ENCODE results near the gene SPRTN.

Gene SPRTN

DNA sequence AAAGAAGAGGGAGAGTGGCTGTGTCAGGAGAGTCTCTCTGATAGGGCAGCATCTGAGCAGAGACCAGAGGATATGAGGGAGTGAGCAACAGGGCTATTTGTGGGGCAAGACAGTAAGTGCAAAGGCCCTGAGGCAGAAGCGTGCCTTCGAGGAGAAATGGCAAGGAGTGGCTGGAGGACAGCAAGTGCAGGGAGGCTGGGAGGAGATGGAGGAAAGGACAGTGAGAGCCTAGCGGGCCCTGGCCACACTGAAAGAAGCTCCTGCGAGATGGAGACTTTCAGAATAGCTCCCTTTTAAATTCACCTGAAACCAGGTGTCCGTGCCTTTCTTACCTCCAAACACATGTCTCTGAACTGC lies 25.7 kb upstream of the SPRTN start:
- Histone ChIP-seq H3K27ac (no peak overlapping the region), H3K4me3 (no peak overlapping the region), H3K36me3 (no peaks in the 10 kb centered on the region), H3K27me3 (no peaks in the 10 kb centered on the region), H3K4me1 (no peaks in the 10 kb centered on the region), H3K9me3 (no peaks in the 10 kb centered on the region)
- DNase-seq = no peak
- TF ChIP-seq, protein P1, sequence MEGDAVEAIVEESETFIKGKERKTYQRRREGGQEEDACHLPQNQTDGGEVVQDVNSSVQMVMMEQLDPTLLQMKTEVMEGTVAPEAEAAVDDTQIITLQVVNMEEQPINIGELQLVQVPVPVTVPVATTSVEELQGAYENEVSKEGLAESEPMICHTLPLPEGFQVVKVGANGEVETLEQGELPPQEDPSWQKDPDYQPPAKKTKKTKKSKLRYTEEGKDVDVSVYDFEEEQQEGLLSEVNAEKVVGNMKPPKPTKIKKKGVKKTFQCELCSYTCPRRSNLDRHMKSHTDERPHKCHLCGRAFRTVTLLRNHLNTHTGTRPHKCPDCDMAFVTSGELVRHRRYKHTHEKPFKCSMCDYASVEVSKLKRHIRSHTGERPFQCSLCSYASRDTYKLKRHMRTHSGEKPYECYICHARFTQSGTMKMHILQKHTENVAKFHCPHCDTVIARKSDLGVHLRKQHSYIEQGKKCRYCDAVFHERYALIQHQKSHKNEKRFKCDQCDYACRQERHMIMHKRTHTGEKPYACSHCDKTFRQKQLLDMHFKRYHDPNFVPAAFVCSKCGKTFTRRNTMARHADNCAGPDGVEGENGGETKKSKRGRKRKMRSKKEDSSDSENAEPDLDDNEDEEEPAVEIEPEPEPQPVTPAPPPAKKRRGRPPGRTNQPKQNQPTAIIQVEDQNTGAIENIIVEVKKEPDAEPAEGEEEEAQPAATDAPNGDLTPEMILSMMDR (IDR thresholded peaks at IDR 0.05) = no peak
- intact Hi-C loops (cut with DNase I; ENCODE audit: low total_unique reads) = no loop called here

DNA sequence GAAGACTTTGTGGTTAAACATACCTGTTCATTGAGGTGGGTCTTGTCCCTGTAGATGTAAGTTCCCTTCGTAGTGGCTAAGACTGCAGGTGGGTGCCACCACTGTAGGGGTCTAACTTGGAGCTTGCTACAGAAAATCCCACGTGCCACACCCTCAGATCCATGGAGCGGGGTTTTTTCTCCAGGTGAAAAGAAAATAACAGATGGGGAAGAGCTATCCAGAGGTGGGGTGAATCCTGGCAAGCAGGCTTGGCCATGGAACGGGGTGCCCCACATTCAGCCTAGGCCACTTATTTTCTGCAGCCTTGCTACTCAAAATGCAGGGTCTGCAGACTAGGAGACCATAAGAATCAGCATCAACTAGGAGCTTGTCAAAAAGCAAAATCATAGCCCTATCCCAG lies 24.4 kb upstream of the SPRTN start:
- no peaks in the 10 kb centered on the region for H3K36me3 ChIP-seq
- H3K27me3 ChIP-seq = no peaks in the 10 kb centered on the region
- H3K9me3 ChIP-seq = no peaks in the 10 kb centered on the region
- no peak overlapping the region for H3K27ac ChIP-seq
- no peak overlapping the region for H3K4me3 ChIP-seq
- H3K4me1 ChIP-seq = no peaks in the 10 kb centered on the region
- intact Hi-C loops (cut with DNase I; ENCODE audit: low total_unique reads) = no loop called here
- TF ChIP-seq, protein P1 (IDR thresholded peaks at IDR 0.05) = no peak
- DNase-seq = no peak

DNA sequence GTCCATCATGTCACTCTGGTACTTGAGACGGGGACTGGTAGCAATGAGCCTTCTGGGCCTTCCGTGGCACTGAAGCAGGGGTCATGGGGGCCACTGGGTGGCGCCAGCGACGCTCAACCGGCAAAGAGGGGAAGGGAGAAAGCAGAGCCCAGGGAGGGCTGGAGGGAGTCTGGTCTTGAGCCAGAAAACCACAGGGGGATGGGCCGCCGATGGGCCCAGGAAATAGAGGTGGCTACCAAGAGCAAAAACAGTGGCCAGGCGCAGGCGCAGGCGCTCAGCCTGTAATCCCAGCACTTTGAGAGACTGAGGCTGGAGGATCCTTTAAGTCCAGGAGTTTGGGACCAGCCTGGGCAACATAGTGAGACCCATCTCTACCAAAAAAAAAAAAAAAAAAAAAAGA lies 22.2 kb upstream of the SPRTN start:
- intact Hi-C loops (cut with DNase I; ENCODE audit: low total_unique reads) = no loop called here

DNA sequence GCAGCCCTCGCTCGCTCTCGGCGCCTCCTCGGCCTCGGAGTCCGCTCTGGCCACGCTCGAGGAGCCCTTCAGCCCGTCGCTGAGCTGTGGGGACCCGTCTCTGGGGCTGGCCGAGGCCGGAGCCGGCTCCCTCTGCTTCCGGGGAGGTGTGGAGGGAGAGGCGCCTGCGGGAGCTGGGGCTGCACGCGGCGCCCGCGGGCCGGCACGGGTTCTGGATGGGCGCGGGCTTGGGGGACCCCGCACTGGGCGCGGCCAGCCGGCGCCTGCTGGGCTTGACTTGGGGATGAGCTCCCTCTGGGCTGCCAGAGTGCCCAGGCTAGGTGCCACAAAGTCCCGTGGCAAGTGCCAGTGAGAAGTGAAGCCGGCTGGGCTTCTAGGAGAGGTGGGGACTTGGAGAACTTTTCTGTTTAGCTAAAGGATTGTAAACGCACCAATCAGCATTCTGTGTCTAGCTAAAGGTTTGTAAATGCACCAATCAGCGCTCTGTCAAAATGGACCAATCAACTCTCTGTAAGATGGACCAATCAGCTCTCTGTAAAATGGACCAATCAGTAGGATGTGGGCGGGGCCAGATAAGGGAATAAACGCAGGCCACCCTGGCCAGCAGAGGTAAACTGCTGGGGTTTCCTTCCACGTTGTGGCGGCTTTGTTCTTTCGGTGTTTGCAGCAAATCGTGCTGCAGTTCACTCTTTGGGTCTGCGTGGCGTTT lies 20.6 kb upstream of the SPRTN start:
- intact Hi-C loops (cut with DNase I; ENCODE audit: low total_unique reads) = no loop called here
- TF ChIP-seq, protein P1 (IDR thresholded peaks at IDR 0.05) = no peak
- Histone ChIP-seq H3K27me3 (no peaks in the 10 kb centered on the region), H3K27ac (no peak overlapping the region), H3K4me1 (no peaks in the 10 kb centered on the region), H3K4me3 (no peak overlapping the region), H3K36me3 (no peaks in the 10 kb centered on the region), H3K9me3 (no peaks in the 10 kb centered on the region)
- no peak for DNase-seq

More for the DNA sequence above, 22.2 kb upstream of the SPRTN start:
- H3K9me3 ChIP-seq = no peaks in the 10 kb centered on the region
- no peaks in the 10 kb centered on the region for H3K27me3 ChIP-seq
- no peak overlapping the region for H3K27ac ChIP-seq
- DNase-seq = no peak
- no peak overlapping the region for H3K4me3 ChIP-seq
- no peaks in the 10 kb centered on the region for H3K36me3 ChIP-seq
- TF ChIP-seq, protein P1 (IDR thresholded peaks at IDR 0.05) = no peak
- H3K4me1 ChIP-seq = no peaks in the 10 kb centered on the region

DNA sequence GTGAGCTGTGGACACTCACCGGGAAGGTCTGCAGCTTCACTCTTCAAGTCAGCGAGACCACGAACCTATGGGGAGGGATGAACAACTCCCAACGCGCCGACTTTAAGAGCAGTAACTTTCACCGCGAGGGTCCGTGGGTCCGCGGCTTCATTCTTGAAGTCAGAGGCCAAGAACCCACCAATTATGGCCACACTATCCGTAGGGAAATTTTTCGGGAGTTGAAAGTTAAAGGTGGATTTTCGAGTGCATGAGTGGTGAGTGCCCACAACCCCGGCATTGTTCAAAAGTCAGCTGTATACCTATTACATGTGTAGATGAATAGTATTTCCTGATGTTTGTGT lies 20.1 kb upstream of the SPRTN start:
- no peak overlapping the region for H3K4me3 ChIP-seq
- H3K4me1 ChIP-seq = no peaks in the 10 kb centered on the region
- DNase-seq = no peak
- no peaks in the 10 kb centered on the region for H3K9me3 ChIP-seq
- intact Hi-C loops (cut with DNase I; ENCODE audit: low total_unique reads) = no loop called here
- no peak overlapping the region for H3K27ac ChIP-seq
- no peaks in the 10 kb centered on the region for H3K27me3 ChIP-seq
- H3K36me3 ChIP-seq = no peaks in the 10 kb centered on the region
- TF ChIP-seq, protein P1 (IDR thresholded peaks at IDR 0.05) = no peak

DNA sequence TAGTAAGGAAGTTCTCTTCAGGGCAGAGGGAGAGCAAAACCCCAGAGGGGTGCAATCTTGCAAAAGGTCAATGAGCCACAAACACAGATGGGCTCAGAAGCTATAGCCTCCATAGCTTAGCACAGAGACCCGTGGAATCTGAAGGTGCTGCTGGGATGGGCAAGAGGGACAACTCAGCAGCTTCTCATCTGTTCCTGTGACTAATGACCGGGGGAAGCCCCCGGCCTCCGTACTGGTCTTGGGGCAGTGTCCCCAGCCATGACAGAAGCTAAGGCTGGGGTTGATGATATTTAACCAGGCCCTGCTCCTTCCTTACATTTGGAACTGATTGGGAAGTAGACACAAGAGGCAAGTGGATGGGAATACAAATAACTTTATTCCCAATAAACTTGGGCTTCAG lies 19.5 kb upstream of the SPRTN start:
- Histone ChIP-seq H3K27ac (no peak overlapping the region), H3K36me3 (no peaks in the 10 kb centered on the region), H3K27me3 (no peaks in the 10 kb centered on the region), H3K4me3 (no peak overlapping the region), H3K4me1 (no peaks in the 10 kb centered on the region), H3K9me3 (no peaks in the 10 kb centered on the region)
- intact Hi-C loops (cut with DNase I; ENCODE audit: low total_unique reads) = no loop called here
- TF ChIP-seq, protein P1 (IDR thresholded peaks at IDR 0.05) = no peak
- no peak for DNase-seq
